Measurements from ENCODE around the gene GNAS-AS1. TPM values are rescaled to one million over a fixed set of nuclear protein-coding genes. Genes with fewer than 3 reads are reported as not detected.

The GNAS-AS1 gene
- total RNA-seq, 1 donor from 2014 or later = 1.5 TPM

GRCh38 chr20:58795181-58795922 is 55.4 kb downstream of the GNAS-AS1 start:
- H3K27ac Mint-ChIP-seq (ENCODE audit: unreplicated experiment) = no peak overlapping the region
- H3K27me3 Mint-ChIP-seq (ENCODE audit: unreplicated experiment) = peaks cover 30% of the 10 kb centered on the region
- no peaks in the 10 kb centered on the region for H3K9me3 Mint-ChIP-seq (ENCODE audit: unreplicated experiment)

GRCh38 chr20:58794510-58795180 is 56.1 kb downstream of the GNAS-AS1 start:
- H3K27me3 Mint-ChIP-seq (ENCODE audit: unreplicated experiment) = peaks cover 32% of the 10 kb centered on the region
- no peak overlapping the region for H3K27ac Mint-ChIP-seq (ENCODE audit: unreplicated experiment)
- H3K9me3 Mint-ChIP-seq (ENCODE audit: unreplicated experiment) = no peaks in the 10 kb centered on the region
- TF ChIP-seq, protein P1, sequence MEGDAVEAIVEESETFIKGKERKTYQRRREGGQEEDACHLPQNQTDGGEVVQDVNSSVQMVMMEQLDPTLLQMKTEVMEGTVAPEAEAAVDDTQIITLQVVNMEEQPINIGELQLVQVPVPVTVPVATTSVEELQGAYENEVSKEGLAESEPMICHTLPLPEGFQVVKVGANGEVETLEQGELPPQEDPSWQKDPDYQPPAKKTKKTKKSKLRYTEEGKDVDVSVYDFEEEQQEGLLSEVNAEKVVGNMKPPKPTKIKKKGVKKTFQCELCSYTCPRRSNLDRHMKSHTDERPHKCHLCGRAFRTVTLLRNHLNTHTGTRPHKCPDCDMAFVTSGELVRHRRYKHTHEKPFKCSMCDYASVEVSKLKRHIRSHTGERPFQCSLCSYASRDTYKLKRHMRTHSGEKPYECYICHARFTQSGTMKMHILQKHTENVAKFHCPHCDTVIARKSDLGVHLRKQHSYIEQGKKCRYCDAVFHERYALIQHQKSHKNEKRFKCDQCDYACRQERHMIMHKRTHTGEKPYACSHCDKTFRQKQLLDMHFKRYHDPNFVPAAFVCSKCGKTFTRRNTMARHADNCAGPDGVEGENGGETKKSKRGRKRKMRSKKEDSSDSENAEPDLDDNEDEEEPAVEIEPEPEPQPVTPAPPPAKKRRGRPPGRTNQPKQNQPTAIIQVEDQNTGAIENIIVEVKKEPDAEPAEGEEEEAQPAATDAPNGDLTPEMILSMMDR (IDR thresholded peaks at IDR 0.05) = no peak
- DNase-seq (ENCODE audit: extremely low spot score, unreplicated experiment) = no peak
- no peaks in the 10 kb centered on the region for H3K4me1 Mint-ChIP-seq (ENCODE audit: unreplicated experiment)
- no peak overlapping the region for H3K4me3 Mint-ChIP-seq (ENCODE audit: unreplicated experiment)
- no peaks in the 10 kb centered on the region for H3K36me3 Mint-ChIP-seq (ENCODE audit: unreplicated experiment)

More at GRCh38 chr20:58795181-58795922, 55.4 kb downstream of the GNAS-AS1 start:
- no peak overlapping the region for H3K4me3 Mint-ChIP-seq (ENCODE audit: unreplicated experiment)
- no peaks in the 10 kb centered on the region for H3K4me1 Mint-ChIP-seq (ENCODE audit: unreplicated experiment)
- no peaks in the 10 kb centered on the region for H3K36me3 Mint-ChIP-seq (ENCODE audit: unreplicated experiment)
- TF ChIP-seq, protein P1 (IDR thresholded peaks at IDR 0.05) = no peak
- no peak for DNase-seq (ENCODE audit: extremely low spot score, unreplicated experiment)

DNA sequence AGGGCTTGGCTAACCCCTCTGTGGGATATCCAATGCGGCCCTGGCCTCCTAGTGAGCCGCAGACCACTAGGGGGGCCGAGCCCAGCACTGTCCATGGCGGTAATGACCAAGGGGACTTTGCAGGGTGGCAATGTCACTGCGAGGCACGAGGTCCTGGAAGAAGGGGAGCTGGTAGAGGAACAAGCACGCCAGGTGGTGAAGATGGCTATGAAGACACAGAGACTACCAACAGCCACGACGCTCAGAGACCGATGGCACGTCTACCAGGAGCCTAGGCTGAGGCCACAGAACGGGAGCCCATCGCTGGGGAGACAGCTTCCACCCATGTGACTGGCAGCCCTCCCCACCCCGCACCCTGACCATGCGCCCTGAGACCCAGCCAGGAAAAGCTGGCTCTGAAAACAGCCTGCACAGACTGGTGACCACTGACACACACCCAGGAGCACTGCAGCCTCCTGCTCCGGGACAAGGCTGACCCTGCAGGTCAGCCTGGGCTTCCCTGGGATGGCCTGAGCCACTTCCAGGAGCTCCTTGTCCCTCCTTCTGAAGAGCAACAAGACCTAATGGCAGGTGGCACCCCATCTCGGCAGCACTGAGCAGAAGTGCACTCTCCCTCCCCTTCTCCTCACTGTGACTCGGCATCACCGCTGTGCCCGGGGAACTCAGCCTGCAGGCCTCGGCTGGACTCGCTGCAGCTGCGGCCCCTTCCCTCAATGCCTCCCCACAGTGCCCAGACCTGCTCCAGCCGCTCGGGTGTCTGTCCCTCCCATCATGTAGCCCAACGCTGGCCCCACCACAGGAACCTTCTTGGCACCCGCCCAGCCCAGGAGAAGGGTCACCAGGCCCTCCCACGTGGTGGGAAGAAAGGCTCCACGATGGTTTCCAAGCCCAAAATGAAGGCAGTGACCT is 56.9 kb downstream of the GNAS-AS1 start:
- no peak for DNase-seq (ENCODE audit: extremely low spot score, unreplicated experiment)
- H3K36me3 Mint-ChIP-seq (ENCODE audit: unreplicated experiment) = no peaks in the 10 kb centered on the region
- no peaks in the 10 kb centered on the region for H3K9me3 Mint-ChIP-seq (ENCODE audit: unreplicated experiment)
- TF ChIP-seq, protein P1 (IDR thresholded peaks at IDR 0.05) = no peak
- H3K27ac Mint-ChIP-seq (ENCODE audit: unreplicated experiment) = no peak overlapping the region
- peaks cover 38% of the 10 kb centered on the region for H3K27me3 Mint-ChIP-seq (ENCODE audit: unreplicated experiment)
- no peak overlapping the region for H3K4me3 Mint-ChIP-seq (ENCODE audit: unreplicated experiment)
- H3K4me1 Mint-ChIP-seq (ENCODE audit: unreplicated experiment) = no peaks in the 10 kb centered on the region

DNA sequence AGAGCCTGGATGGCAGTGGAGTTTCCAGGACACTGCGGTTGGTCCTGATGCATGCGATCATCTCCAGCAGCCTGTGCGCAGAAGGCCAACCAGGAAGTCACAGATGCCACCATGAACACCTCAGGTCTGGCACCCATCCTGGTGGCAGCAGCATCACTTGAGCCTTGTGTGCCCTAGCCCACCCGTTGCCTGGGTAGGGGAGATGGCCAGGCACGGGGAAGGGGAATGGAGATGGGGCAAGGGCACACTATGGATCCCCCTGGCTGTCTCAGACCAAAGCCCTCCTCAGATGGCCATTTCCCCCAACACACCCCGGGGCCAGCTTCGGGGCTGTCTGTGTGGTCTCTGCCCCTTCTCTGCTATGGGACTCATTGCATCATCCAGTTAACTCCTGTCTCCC is 58.3 kb downstream of the GNAS-AS1 start:
- H3K4me3 Mint-ChIP-seq (ENCODE audit: unreplicated experiment) = no peak overlapping the region

More for the DNA sequence above, 58.3 kb downstream of the GNAS-AS1 start:
- no peak for DNase-seq (ENCODE audit: extremely low spot score, unreplicated experiment)
- no peaks in the 10 kb centered on the region for H3K9me3 Mint-ChIP-seq (ENCODE audit: unreplicated experiment)
- peaks cover 34% of the 10 kb centered on the region for H3K27me3 Mint-ChIP-seq (ENCODE audit: unreplicated experiment)
- TF ChIP-seq, protein P1 (IDR thresholded peaks at IDR 0.05) = no peak
- no peaks in the 10 kb centered on the region for H3K4me1 Mint-ChIP-seq (ENCODE audit: unreplicated experiment)
- H3K27ac Mint-ChIP-seq (ENCODE audit: unreplicated experiment) = no peak overlapping the region
- H3K36me3 Mint-ChIP-seq (ENCODE audit: unreplicated experiment) = no peaks in the 10 kb centered on the region

Measured in osteocyte (in vitro differentiated cells).